ENCODE results near the gene NOL4L.

The NOL4L gene

DNA sequence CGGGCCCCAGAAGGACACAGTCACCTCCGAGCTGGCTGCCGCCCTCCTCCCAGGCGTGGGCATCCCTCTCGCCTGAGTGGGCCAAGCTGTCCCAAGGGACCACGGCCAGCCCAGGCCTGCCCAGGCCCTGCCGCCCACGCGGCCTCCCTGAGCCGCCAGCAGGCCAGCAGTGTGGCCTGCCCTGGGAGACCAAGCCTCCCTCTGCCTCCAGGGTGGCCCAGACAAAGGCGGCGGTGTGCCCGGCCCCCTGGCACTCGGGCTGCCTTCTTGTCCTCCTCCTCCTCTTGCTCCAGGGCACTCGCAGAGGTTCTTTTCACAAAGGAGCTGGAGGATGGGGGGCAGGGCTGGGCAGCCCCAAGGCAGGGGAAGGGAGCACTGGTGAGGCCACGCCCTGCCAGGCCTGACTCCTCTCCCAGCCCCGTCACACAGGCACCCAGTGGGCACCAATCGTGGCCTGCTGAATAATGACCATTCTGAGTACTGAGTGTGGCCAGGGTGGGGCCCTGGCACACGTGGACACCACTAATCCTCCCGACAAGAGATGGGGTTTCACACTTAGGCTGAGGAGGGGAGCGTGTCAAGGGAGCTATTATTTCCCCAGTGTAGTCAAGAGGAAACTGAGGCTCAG is 25.3 kb downstream of the NOL4L start:
- no peak for DNase-seq

DNA sequence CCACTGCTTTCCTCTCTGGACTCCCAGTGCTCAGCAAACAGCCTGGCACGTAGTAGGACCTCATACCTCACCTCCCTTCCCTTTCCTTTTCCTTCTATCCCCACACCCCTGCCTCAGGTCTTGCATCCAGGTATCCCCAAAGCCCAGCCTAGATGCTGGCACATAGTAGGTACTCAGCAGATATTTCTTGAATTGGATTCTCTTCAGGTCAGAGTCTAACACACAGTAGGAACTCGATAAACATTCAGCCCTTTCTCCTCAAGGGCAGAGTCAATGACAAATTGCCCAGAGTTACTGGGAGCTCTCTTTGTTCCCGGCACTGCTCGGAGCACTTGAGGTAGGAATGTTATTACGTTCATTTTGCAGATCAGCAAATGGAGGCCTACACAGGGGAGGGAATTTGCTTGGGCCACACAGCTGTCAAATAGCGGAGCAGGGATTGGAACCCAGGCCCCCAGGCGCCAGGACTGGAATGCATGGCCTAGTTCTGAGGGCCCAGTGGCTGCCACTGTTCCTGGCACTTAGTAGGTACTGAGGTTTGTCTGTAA is 25.9 kb downstream of the NOL4L start:
- no peak for DNase-seq

DNA sequence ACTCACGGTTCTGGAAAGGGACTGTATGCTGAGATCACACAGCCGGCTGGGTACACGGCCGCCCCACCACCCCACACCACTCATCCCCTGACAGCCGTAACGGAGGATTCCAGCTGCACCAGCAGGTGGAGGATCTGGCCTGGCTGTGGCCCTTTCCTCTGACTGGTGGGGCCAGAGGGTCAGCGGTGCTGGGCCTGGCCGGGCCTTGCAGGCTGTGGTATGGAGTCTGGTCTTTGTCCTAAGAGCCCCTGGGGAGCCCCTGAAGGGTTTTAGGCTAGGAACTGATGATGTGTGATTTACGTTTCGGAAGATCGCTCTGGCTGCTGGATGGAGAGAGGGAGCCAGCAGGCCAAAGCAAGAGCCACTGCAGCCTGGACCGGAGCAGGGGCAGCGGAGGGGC is 26.6 kb downstream of the NOL4L start:
- no peak for DNase-seq

DNA sequence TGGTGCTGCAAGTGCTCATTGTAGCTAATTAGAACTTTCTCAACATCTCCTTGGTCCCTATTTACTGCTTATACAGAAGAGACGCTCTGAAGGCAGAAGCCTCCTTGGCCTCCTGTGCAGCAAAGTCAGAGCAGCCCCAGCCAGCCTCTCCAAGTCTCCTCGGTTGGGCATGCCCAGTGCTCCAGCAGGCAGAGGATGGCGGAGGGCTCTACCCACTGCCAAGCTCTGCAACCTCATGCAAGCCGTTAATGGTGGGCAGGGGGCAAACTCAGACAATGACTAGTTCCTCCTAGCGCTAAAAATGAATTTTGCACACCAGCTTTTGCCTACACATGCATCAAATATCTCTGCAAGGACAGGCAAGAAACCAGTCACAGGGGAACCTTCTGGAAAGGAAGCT is 27.8 kb downstream of the NOL4L start:
- no peak for DNase-seq

DNA sequence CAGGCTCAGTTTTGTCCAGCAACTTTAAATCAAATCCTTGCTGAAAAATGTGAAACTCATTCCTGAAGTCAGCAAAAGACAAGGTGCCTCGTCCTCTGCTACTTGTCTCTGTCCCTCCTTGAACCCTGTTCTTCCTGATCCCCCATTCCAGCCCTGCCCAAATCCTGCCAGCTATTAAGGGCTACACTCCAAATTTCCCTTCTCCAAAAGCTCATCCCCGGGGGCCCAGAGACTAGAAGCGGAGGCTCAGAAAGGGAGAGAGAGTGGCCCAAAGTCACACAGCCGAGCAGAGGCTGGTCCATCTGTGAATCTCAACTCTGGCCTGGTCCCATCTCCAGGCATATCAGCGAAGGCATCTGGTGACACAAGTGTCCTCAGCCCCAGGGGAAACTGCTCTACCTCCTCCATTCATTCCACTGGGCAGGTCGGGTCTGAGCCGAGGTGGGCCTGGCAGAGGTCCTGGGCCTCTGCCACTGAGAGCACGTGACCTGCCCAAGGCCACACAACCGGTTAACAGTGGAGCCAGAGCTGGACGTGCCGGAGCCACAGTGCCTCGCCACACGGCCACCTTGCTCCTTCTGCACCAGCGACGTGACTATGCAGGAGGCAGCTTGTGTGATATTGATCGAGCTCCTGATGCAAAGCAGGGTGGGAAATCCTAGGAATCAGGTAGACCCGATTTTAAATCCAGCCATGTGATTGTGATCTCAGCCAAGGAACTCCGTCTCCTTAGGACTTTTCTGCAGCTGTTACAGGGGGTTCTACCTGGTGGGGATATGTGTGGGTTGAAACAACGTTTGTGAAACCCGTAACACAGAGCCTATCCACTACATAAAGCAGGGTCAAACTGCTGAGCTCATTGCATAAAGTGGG is 28.6 kb downstream of the NOL4L start:
- DNase-seq, result no peak

DNA sequence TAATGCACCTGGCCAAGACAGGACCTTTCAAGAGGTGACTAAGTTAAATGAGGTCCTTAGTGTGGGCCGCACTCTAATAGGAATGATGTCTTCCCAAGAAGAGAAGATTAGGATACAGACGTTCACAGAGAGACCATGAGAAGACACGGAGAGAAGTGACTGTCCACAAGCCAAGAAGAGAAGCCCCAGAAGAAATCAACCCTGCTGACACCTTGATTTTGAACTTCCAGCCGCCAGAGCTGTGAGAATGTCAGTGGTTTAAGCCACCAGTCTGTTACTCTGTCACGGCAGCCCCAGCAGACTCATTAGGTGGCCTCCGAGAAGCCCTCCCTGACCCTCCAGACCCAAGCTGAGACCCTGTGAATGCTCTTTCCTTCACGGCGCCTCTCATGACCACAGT is 29.5 kb downstream of the NOL4L start:
- DNase-seq, result no peak

DNA sequence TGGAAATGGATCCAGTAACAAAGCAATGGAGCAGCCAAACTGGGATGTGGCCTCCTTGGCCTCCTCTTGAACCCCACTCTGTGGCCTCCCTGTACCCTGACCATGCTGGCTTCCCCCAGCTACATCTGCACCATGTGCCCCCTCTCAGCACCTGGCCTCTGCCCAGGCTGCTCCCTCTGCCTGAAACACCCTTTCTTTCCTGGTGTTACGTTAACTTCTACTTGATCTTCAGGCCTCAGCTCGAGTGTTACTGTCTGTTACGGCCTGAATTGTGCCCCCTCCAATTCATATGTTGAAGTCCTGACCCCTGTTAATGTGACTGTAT is 30.2 kb downstream of the NOL4L start:
- DNase-seq, result no peak

DNA sequence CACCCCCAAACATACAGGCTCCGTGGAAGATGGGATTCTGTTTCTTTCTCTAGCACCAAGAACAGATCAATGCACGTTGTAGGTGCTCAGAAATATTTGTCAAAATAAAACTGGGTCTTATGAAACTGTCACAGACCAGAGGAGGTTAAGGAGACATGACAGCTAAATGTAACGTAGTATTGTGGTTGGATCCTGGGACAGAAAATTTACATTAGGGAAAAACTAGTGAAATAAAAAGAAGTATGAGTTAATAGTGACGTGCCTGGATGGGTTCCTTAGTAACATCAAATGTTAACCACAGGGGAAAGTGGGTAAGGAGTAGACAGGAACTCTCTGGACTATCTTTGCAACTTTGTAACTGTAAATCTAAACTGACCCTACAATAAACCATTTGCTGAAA is 31.5 kb downstream of the NOL4L start:
- DNase-seq, result no peak

DNA sequence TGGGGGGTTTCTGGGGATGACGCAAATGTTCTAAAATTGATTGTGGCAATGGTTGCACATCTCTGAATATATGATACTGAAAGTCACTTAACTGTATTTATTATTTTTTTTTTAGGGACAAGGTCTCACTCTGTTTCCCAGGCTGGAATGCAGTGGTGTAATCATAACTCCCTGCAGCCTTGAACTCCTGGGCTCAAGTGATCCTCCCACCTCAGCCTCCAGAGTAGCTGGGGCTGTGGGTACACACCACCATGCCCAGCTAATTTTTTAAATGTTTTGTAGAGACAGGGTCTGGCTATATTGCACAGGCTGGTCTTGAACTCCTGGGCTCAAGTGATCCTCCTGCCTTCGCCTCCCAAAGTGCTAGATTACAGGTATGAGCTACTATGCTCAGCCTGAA is 33.4 kb downstream of the NOL4L start:
- DNase-seq, result no peak

DNA sequence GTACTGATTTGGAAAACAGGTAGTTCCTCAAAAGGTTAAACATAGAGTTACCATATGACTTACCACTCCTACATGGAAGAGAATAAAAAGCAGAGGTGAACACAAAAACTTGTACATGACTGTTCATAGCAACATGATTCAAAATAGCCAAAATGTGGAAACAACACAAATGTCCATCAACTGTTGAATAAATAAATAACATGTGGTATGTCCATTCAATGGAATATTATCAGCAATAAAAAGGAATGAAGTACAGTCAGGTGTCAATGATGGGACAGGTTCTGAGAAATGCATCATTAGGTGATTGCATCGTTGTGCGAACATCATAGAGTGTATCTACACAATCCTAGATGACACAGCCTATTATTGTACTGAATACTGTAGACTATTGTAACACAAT is 35.3 kb downstream of the NOL4L start:
- DNase-seq, result no peak

DNA sequence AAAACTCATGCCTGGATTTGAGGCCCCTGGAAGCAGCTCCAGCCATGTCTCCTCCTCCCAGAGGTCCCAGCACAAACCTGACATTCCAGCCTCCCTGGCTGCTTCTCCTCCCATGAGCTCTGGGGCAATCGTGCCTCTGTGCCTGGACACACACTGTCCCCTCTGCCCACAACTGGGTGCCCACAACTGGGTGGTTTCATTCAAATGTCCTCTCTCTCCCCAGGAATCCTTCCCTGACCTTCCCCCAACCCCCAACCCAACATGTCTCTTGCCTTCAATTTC is 37.4 kb downstream of the NOL4L start:
- no peak for DNase-seq

DNA sequence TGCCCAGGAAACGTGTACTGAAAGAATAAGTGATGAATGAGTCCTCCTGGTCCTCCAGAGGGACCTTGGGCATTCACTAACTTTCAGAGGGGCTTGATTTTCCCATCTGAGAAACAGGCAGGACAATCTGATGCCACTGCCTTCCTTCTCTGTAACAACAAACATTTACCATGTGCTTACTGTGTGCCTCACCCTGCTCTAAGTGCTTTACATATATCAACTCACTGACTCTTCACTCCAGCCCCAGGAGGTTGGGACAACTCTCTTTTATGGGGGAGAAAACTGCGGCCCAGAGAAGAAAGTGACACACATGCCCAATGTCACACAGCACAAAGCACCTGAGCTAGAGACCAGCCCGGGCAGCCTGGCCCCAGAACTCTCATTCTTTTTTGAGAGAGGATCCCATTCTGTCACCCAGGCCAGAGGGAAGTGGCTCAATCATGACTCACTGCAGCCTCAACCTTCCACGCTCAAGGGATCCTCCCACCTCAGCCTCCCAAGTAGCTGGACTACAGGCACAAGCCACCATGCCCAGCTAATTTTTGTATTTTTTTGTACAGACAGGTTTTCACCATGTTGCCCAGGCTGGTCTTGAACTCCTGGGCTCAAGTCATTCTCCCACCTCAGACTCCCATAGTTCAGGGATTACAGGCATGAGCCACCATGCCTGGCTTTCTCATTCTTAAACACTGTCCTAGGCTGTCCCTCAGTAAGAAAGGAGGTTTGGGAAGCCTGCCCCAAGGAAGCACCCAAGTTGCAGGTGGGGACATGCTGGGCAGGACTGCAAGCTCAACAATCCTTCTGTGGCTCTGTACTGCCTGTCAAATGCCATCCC is 38.0 kb downstream of the NOL4L start:
- no peak for DNase-seq

DNA sequence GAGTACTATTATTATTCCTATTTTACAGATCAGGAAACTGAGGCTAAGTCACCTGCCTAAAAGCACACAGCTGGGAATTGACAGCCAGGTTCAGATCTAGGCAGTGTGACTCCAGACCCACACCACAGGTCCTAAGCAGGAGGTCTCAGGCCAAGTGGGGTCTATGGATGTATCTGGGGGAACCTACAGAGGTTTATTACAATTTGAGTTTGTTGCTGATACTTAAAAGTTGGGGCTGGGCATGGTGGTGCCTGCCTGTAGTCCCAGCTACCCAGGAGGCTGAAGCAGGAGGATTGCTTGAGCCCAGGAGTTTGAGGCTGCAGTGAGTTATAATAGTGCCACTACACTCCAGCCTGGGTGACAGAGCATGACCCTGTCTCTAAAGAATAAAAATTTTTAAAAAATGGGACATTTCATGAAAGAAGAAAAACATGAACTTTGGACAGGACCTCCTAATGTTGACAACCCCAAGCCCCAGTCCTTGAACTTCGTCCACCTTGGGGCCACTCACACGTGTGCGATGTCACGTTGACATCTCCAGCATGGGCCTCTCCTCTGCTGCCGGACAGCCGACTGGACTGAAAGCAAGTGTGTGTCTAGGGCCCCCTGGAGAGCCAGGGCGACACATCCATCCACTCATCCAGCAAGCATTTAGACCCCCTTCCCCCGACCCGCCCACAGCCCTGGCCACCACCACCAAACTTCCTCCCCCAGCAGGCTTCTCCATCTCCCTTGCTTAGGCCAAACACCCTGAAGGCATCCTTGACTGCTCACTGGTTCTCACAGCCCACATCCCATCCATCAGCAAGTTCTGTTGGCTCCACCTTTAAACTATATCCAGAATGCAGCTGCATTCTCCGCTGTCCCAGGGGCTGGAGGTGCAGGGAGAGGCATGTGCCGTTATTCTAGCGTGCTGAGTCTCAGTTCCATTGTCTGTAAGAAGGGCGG is 40.0 kb downstream of the NOL4L start:
- no peak for DNase-seq

DNA sequence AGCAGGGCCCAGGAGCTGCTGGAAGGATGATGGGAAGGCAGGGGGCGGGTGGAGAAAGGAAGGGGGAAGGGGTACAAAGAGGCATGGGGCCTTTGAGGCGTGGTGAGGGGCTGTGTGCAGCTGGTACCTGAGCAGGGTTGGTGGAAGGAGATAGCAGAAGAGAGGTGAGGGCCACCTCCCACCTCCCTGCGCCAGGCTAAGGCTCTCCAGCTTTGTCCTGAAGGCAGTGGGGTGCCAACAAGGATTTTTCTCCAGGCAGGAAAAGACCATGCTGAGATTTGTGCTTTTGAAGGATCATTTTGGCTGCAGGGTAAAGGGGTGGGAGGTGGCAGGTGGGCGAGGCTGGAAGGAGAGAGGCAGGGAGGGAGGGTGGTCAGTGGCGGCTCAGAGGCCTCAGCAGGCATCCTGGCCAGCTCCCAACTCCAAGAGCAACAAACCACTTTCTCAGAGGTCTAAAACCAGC is 40.8 kb downstream of the NOL4L start:
- DNase-seq, result no peak

DNA sequence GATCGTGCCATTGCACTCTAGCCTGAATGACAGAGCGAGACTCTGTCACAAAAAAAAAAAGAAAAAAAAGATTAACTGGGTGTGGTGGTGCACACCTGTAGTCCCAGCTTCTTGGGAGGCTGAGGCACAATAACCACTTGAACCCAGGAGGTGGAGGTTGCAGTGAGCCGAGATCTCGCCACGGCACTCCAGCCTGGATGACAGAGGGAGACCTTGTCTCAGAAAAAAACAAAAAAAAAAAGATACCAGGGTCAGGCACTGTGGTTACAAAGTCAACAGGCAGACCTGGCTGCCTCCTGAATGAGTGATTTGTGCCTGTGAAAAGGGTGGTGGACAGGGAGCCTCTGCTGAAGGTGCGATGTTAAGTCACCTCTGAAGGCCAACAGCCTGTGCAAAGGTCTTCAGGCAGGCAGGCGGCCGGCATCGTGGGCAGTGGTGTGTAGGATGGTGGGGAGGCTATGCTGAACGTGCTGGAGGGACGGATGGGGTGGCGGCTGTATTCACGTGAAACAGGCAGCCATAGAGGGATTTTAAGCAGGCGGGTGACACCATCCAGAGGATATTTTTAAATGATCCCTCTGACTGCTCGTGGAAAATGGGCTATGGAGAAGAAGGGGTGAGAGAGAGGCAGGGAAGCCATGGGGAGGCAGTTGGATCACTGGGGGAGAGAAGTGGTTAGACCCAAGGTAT is 41.4 kb downstream of the NOL4L start:
- DNase-seq, result no peak

DNA sequence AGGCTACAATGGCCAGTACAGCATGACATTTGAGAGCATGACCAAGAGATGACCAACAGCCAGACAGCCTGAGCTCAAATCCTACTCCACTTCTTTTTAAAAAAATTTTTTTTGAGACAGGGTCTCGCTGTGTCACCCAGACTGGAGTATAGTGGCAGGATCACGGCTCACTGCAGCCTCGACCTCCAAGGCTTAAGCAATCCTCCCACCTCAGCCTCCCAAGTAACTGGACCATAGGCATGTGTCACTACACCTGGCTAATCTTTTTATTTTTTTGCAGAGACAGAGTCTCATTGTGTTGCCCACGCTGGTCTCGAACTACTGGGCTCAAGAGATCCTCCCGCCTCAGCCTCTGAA is 42.9 kb downstream of the NOL4L start:
- DNase-seq, result no peak

DNA sequence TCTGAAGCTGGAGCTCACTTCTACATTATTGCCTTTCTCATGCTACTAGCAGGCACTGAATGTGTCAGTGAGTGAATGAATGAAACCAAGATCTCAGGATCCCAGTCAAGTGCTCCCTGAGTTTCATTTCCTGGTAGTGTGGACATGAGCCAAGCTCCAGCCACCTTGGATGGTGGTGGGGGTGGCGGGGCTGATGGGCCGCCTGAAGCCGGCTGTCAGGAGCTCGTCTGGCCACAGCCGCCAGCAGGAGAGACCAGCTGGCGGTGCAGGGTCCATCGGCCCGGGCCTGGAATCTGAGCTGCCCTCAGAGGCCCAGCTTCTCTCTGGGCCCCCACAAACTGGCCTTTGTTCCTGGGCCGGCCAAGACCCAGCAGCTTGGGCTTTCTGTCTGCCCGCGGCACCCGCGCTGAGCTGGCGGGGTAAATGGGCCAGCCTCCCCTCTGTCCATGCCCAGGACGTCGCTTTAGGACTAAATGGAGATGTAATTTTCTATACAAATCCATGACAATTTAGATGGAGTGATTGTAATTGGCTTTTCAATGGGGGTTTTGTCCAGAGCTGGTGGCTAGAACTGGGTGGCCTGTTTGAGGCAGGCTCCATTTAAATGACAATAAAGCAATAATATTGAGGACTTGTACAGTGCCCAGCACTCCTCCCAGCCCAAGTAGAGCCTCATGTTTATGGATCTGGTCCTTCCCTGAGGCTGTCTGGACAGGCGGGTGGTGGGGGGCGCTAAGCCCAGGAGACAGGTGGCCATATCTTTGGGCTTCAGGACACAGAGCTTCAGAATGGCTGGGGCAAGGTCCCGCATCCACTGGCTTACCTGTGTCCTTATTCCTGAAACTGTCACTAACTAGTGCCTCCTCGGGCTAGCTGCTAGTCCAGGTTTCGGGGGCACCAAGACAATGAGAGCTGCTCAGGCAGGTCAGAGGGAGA is 43.5 kb downstream of the NOL4L start:
- DNase-seq, result no peak

DNA sequence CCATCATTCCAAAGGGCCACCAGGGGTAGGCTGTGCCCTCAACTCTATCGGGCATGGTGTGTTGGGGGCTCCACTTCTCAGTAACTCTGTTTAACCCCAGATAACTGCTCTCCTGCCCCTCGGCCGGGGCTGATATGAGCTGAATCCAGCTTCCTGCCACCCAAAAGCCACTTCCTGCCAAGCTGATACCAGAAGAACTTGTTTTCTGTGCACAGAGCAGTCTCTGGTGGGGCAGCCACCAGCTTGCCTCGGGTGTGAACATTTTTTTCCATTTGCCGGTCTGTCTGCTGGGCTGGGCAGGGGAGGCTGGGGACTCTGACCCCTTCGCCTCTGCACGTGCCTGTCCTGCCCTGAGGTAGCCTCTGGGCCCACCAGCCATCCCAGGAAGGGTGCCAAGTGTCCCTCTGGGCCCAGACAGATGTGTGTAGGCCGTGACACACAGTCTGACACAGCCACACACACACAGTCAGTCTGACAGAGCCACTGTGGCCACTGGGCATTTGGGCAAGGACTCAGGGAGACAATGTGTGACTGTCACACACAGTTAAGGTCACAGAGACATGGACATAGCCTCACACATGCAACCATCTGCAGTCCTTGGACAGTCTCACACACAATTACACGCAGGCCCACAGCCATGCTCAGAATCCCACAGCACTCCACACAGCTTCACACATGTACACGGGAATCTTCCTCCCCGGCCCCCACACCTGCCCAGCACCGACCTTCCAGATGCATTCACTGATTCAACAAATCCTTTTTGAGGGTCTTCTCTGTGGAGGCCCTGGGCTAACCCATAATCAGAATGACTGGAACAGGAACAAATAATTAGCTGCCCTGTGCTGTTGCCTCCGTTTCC is 45.1 kb downstream of the NOL4L start:
- DNase-seq, result peak; percentile 68

DNA sequence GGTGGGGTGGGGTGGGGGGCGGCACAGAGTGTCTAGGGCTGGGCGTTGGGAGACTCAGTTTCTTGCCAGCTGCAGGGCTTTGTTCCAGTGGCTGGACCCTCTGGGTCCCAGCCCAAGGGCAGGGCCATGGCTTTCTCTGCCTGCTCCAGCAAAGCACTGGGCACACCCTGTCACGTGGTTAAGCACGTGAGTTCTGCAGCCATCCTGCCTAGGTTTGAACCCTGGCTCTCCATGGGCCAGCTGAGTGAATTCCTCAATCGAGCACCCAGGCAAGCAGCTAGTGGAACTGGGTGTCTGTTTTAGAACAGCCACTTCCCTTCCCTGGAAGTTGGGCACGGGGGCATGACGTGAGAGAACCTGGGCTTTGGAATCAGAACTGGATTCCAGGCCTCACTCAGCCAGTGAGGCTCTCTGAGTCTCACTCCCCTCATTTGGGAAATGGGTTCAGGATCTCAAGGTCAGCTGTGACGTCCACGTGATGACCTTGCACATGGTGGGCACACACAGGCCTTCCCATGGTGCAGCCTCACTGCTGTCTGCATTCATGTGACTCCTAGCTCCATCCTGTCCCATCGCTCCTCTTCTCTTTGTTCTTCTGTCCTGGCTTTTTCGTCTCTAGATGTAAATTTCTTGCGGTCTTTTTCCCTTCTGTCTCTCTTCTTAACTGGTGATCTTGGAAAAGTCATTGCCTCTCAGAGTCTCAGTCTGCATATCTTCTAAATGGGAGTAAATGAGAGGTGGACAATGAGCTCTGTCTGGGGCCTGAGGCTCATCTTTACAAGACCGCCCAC is 45.9 kb downstream of the NOL4L start:
- DNase-seq, result no peak
